Activated naive CD8-positive, alpha-beta T cell treated with anti-CD3 and anti-CD28 coated beads, Interleukin-2, amount 10 ng/mL, durations not matched to agents 7 days and 5 days (primary cell): ENCODE measurements around the gene SYN1. TPM values are rescaled to one million over a fixed set of nuclear protein-coding genes. Genes with fewer than 3 reads are reported as not detected.

Source experiments
- ATAC-seq: fragments of 150-1000 bp; cut with Tn5 transposase; one replicate; pipeline ENCODE4 v1.10.0; 2021; ENCODE audit warnings: low read depth, moderate library complexity
- POLR2A ChIA-PET: fragments of 350-600 bp; sonication (Branson Sonifier 250); formaldehyde crosslinking; loops from one replicate; lab custom pipeline; 2021; ENCODE audit warnings: antibody characterized with exemption; lab: Charles Lee
- DNase-seq: peaks from one replicate; pipeline ENCODE4 v3.0.0; 2021
- H3K27ac Mint-ChIP-seq: one replicate; pipeline ENCODE4 v1.8.0; 2022; ENCODE audit warnings: mild to moderate bottlenecking, mixed read lengths
- H3K27me3 Mint-ChIP-seq: one replicate; pipeline ENCODE4 v1.8.0; 2022; ENCODE audit warnings: mild to moderate bottlenecking, moderate library complexity, mixed read lengths
- H3K36me3 Mint-ChIP-seq: one replicate; pipeline ENCODE4 v1.8.0; 2021; ENCODE audit warnings: mild to moderate bottlenecking, mixed read lengths
- H3K4me1 Mint-ChIP-seq: one replicate; pipeline ENCODE4 v1.8.0; 2021; ENCODE audit warnings: mixed read lengths
- H3K4me3 Mint-ChIP-seq: one replicate; pipeline ENCODE4 v1.8.0; 2022; ENCODE audit warnings: mild to moderate bottlenecking, moderate library complexity, mixed read lengths
- H3K9me3 Mint-ChIP-seq: one replicate; pipeline ENCODE4 v1.8.0; 2021; ENCODE audit warnings: mixed read lengths
- total RNA-seq, 2 experiments: library from RNA; stranded (reverse); gene quantifications; one replicate each; pipeline ENCODE4 v1.2.3, GENCODE V29; 2021

SYN1 gene
- total RNA-seq, 2 experiments from 2014 or later, result 0.37 to 1.00 TPM

- ATAC-seq (no peak), DNase-seq (no peak)
- POLR2A ChIA-PET, result no interaction called here
- Mint-ChIP-seq H3K27ac (no peak overlapping the region), H3K4me1 (peaks cover 4% of the 10 kb centered on the region), H3K9me3 (no peaks in the 10 kb centered on the region), H3K4me3 (no peak overlapping the region), H3K27me3 (no peaks in the 10 kb centered on the region), H3K36me3 (peaks cover 13% of the 10 kb centered on the region)
Observed at GRCh38 chrX:47571896-47572295, 47.8 kb downstream of the SYN1 start.

- POLR2A ChIA-PET, result interaction anchor here (0.6 kb wide), 1 partner anchor 382 kb away, joined by 3 read pairs; no protein-coding TSS in a partner anchor
- DNase-seq (no peak), ATAC-seq (no peak)
- peaks cover 4% of the 10 kb centered on the region for H3K4me1 Mint-ChIP-seq
- no peaks in the 10 kb centered on the region for H3K27me3 Mint-ChIP-seq
- H3K27ac Mint-ChIP-seq, result no peak overlapping the region
- peaks cover 13% of the 10 kb centered on the region for H3K36me3 Mint-ChIP-seq
- no peaks in the 10 kb centered on the region for H3K9me3 Mint-ChIP-seq
- no peak overlapping the region for H3K4me3 Mint-ChIP-seq
Observed at GRCh38 chrX:47571215-47571614, 48.4 kb downstream of the SYN1 start.

- Mint-ChIP-seq H3K9me3 (no peaks in the 10 kb centered on the region), H3K4me1 (peaks cover 4% of the 10 kb centered on the region), H3K27me3 (no peaks in the 10 kb centered on the region), H3K4me3 (no peak overlapping the region), H3K27ac (no peak overlapping the region), H3K36me3 (peaks cover 13% of the 10 kb centered on the region)
- DNase-seq (no peak), ATAC-seq (no peak)
- POLR2A ChIA-PET, result interaction anchor here (0.6 kb wide), 1 partner anchor 382 kb away, joined by 3 read pairs; no protein-coding TSS in a partner anchor
Observed at GRCh38 chrX:47570794-47571193, 48.9 kb downstream of the SYN1 start.

- Mint-ChIP-seq H3K27ac (no peak overlapping the region), H3K4me3 (no peak overlapping the region), H3K27me3 (no peaks in the 10 kb centered on the region), H3K36me3 (peaks cover 17% of the 10 kb centered on the region), H3K9me3 (no peaks in the 10 kb centered on the region), H3K4me1 (peaks cover 9% of the 10 kb centered on the region)
- DNase-seq (no peak), ATAC-seq (no peak)
- POLR2A ChIA-PET, result no interaction called here
Observed at GRCh38 chrX:47568656-47569295, 50.9 kb downstream of the SYN1 start.

GRCh38 chrX:47566841-47567240 lies 52.8 kb downstream of the SYN1 start:
- no peaks in the 10 kb centered on the region for H3K9me3 Mint-ChIP-seq
- ATAC-seq, result no peak
- no peaks in the 10 kb centered on the region for H3K27me3 Mint-ChIP-seq
- no peak overlapping the region for H3K4me3 Mint-ChIP-seq
- H3K4me1 Mint-ChIP-seq, result peaks cover 12% of the 10 kb centered on the region
- no peak for DNase-seq
- POLR2A ChIA-PET, result no interaction called here
- H3K27ac Mint-ChIP-seq, result no peak overlapping the region
- H3K36me3 Mint-ChIP-seq, result peaks cover 14% of the 10 kb centered on the region

- Mint-ChIP-seq H3K4me1 (peaks cover 23% of the 10 kb centered on the region), H3K9me3 (no peaks in the 10 kb centered on the region), H3K4me3 (no peak overlapping the region), H3K27ac (peak overlapping the region; percentile 34), H3K27me3 (no peaks in the 10 kb centered on the region), H3K36me3 (peaks cover 12% of the 10 kb centered on the region)
- ATAC-seq (no peak), DNase-seq (no peak)
- POLR2A ChIA-PET, result no interaction called here
Observed at GRCh38 chrX:47564438-47565085, 55.1 kb downstream of the SYN1 start.

GRCh38 chrX:47563801-47564315 lies 55.8 kb downstream of the SYN1 start:
- H3K27ac Mint-ChIP-seq, result peak overlapping the region; percentile 52

GRCh38 chrX:47562615-47563243 lies 56.9 kb downstream of the SYN1 start:
- ATAC-seq (no peak), DNase-seq (no peak)
- POLR2A ChIA-PET, result interaction anchor here (0.7 kb wide), 1 partner anchor 46 kb away, joined by 3 read pairs; no protein-coding TSS in a partner anchor
- no peaks in the 10 kb centered on the region for H3K27me3 Mint-ChIP-seq
- H3K36me3 Mint-ChIP-seq, result peaks cover 7% of the 10 kb centered on the region
- peak overlapping the region; percentile 75 for H3K27ac Mint-ChIP-seq
- H3K4me3 Mint-ChIP-seq, result peak overlapping the region; percentile 96
- H3K4me1 Mint-ChIP-seq, result peaks cover 23% of the 10 kb centered on the region
- H3K9me3 Mint-ChIP-seq, result no peaks in the 10 kb centered on the region

More at GRCh38 chrX:47563801-47564315, 55.8 kb downstream of the SYN1 start:
- Mint-ChIP-seq H3K9me3 (no peaks in the 10 kb centered on the region), H3K36me3 (peaks cover 7% of the 10 kb centered on the region), H3K27me3 (no peaks in the 10 kb centered on the region), H3K4me3 (no peak overlapping the region), H3K4me1 (peaks cover 23% of the 10 kb centered on the region)
- ATAC-seq, result no peak
- POLR2A ChIA-PET, result no interaction called here
- no peak for DNase-seq

GRCh38 chrX:47561659-47562151 lies 58.0 kb downstream of the SYN1 start:
- no peaks in the 10 kb centered on the region for H3K27me3 Mint-ChIP-seq
- ATAC-seq (no peak), DNase-seq (no peak)
- peak overlapping the region; percentile 99 for H3K27ac Mint-ChIP-seq
- H3K36me3 Mint-ChIP-seq, result peaks cover 7% of the 10 kb centered on the region
- peak overlapping the region; percentile 96 for H3K4me3 Mint-ChIP-seq
- H3K9me3 Mint-ChIP-seq, result no peaks in the 10 kb centered on the region
- POLR2A ChIA-PET, result interaction anchor here (0.5 to 0.7 kb wide), 3 partner anchors 20 to 94 kb away, joined by 3 read pairs; partner anchors contain the start of gene TIMP1
- peaks cover 24% of the 10 kb centered on the region for H3K4me1 Mint-ChIP-seq

GRCh38 chrX:47560934-47561658 lies 58.6 kb downstream of the SYN1 start, which contains the start of gene ARAF:
TSS of gene ARAF (plus strand) at chrX:47561205. CDS start at chrX:47562968, 1,763 bp downstream.
- peaks cover 27% of the 10 kb centered on the region for H3K4me1 Mint-ChIP-seq
- POLR2A ChIA-PET, result interaction anchor here (0.6 kb wide), 1 partner anchor 21 kb away, joined by 3 read pairs; the partner anchor contains the start of gene TIMP1
- no peaks in the 10 kb centered on the region for H3K27me3 Mint-ChIP-seq
- H3K36me3 Mint-ChIP-seq, result peaks cover 7% of the 10 kb centered on the region
- DNase-seq, result peak; percentile 87
- ATAC-seq, result peak; percentile 91
- H3K9me3 Mint-ChIP-seq, result no peaks in the 10 kb centered on the region
- peak within 1 kb of the TSS; percentile 96 for H3K4me3 Mint-ChIP-seq
- H3K27ac Mint-ChIP-seq, result peak within 1 kb of the TSS; percentile 99

- Mint-ChIP-seq H3K27me3 (no peaks in the 10 kb centered on the region), H3K4me1 (peaks cover 28% of the 10 kb centered on the region), H3K27ac (peak overlapping the region; percentile 99), H3K9me3 (no peaks in the 10 kb centered on the region), H3K36me3 (peaks cover 7% of the 10 kb centered on the region), H3K4me3 (peak overlapping the region; percentile 96)
- POLR2A ChIA-PET, result no interaction called here
- ATAC-seq (no peak), DNase-seq (no peak)
Observed at GRCh38 chrX:47560179-47560933, 59.3 kb downstream of the SYN1 start.

GRCh38 chrX:47558436-47558835 lies 61.2 kb downstream of the SYN1 start:
- Mint-ChIP-seq H3K4me1 (peaks cover 23% of the 10 kb centered on the region), H3K4me3 (no peak overlapping the region), H3K9me3 (no peaks in the 10 kb centered on the region), H3K27me3 (no peaks in the 10 kb centered on the region), H3K36me3 (peaks cover 2% of the 10 kb centered on the region), H3K27ac (no peak overlapping the region)
- no peak for DNase-seq
- POLR2A ChIA-PET, result no interaction called here
- no peak for ATAC-seq
